Neural progenitor cell (in vitro differentiated cells): ENCODE measurements around the gene COL4A2. TPM values are rescaled to one million over a fixed set of nuclear protein-coding genes. Genes with fewer than 3 reads are reported as not detected.
"Not testable (repeated sequence)": the region's sequence is repeated elsewhere in the genome, so short reads cannot be mapped to it uniquely, and the experiment has no call there.

Source experiments
- DNase-seq: peaks from one replicate; pipeline ENCODE4 v3.0.0-alpha.2; 2016; ENCODE audit warnings: low spot score
- H2AFZ ChIP-seq: fragments of 200-600 bp; sonication (generic); replicated peaks from 2 replicates; pipeline ENCODE4 v1.6.1; 2016; ENCODE audit warnings: antibody characterized with exemption
- H3F3A ChIP-seq: fragments of 200-600 bp; sonication (generic); 2 replicates; pipeline ENCODE4 v1.6.1; 2016; ENCODE audit warnings: antibody characterized with exemption, low read depth
- H3K27ac ChIP-seq: fragments of 200-600 bp; sonication (generic); 2 replicates; pipeline ENCODE4 v1.5.1; 2016; ENCODE audit warnings: mild to moderate bottlenecking
- H3K27me3 ChIP-seq: fragments of 200-600 bp; sonication (generic); 2 replicates; pipeline ENCODE4 v1.6.1; 2016; ENCODE audit warnings: mild to moderate bottlenecking, moderate library complexity
- H3K36me3 ChIP-seq: fragments of 200-600 bp; sonication (generic); 2 replicates; pipeline ENCODE4 v1.5.1; 2016
- H3K4me1 ChIP-seq: fragments of 200-600 bp; sonication (generic); 2 replicates; pipeline ENCODE4 v1.6.1; 2016; ENCODE audit warnings: mixed run types
- H3K4me2 ChIP-seq: fragments of 200-600 bp; sonication (generic); 2 replicates; pipeline ENCODE4 v1.6.1; 2016
- H3K4me3 ChIP-seq: fragments of 200-600 bp; sonication (generic); 2 replicates; pipeline ENCODE4 v1.5.1; 2016
- H3K79me2 ChIP-seq: fragments of 200-600 bp; sonication (generic); 2 replicates; pipeline ENCODE4 v1.6.1; 2016; ENCODE audit warnings: low read depth
- H3K9ac ChIP-seq: fragments of 200-600 bp; sonication (generic); 2 replicates; pipeline ENCODE4 v1.6.1; 2016
- H3K9me3 ChIP-seq: fragments of 200-600 bp; sonication (generic); 2 replicates; pipeline ENCODE4 v1.5.1; 2016; ENCODE audit warnings: low read depth
- H4K20me1 ChIP-seq: fragments of 200-600 bp; sonication (generic); 2 replicates; pipeline ENCODE4 v1.6.1; 2016; ENCODE audit warnings: low read depth
- H3K27ac Mint-ChIP-seq: 3 replicates; pipeline ENCODE4 v1.8.0; 2021; ENCODE audit warnings: mixed read lengths
- H3K27me3 Mint-ChIP-seq: 2 replicates; pipeline ENCODE4 v1.8.0; 2022; ENCODE audit warnings: low read depth, mild to moderate bottlenecking, inconsistent platforms, moderate library complexity, mixed read lengths; ENCODE audit not compliant: insufficient read depth
- H3K36me3 Mint-ChIP-seq: 3 replicates; pipeline ENCODE4 v1.8.0; 2021; ENCODE audit warnings: mixed read lengths
- H3K4me1 Mint-ChIP-seq: 3 replicates; pipeline ENCODE4 v1.8.0; 2021; ENCODE audit warnings: mixed read lengths
- H3K4me3 Mint-ChIP-seq: 3 replicates; pipeline ENCODE4 v1.8.0; 2021; ENCODE audit warnings: mild to moderate bottlenecking, moderate library complexity, mixed read lengths
- H3K9me3 Mint-ChIP-seq: 3 replicates; pipeline ENCODE4 v1.8.0; 2020; ENCODE audit warnings: mixed read lengths
- CTCF ChIP-seq: fragments of 200-600 bp; sonication (generic); IDR thresholded peaks from 2 replicates; pipeline ENCODE4 v1.5.1; 2017; ENCODE audit warnings: antibody characterized with exemption, mild to moderate bottlenecking
- EZH2 ChIP-seq: fragments of 200-600 bp; sonication (generic); IDR thresholded peaks from 2 replicates; pipeline ENCODE4 v1.6.1; 2017; ENCODE audit warnings: antibody characterized with exemption, mild to moderate bottlenecking, moderate library complexity
- EZH2phosphoT487 ChIP-seq: fragments of 200-600 bp; sonication (generic); IDR thresholded peaks from 2 replicates; pipeline ENCODE4 v1.6.1; 2017; ENCODE audit warnings: antibody characterized with exemption
- total RNA-seq: library from RNA; depleted of rRNA; stranded (reverse); fragments of >200 nt; gene quantifications from 2 replicates; pipeline ENCODE4 v1.2.3, GENCODE V29; 2015; ENCODE audit warnings: low replicate concordance

Gene COL4A2
- total RNA-seq, 1 donor from 2014 or later = 73.6 TPM

- Histone ChIP-seq H3K27ac (no peak overlapping the region), H2AFZ (no peak overlapping the region), H3K4me3 (no peak overlapping the region), H3K4me1 (peaks cover 14% of the 10 kb centered on the region), H3K79me2 (no peaks in the 10 kb centered on the region), H3K9ac (no peak overlapping the region), H3K4me2 (no peak overlapping the region), H3F3A (peaks cover 23% of the 10 kb centered on the region), H3K36me3 (no peaks in the 10 kb centered on the region), H3K9me3 (no peaks in the 10 kb centered on the region), H4K20me1 (no peaks in the 10 kb centered on the region), H3K27me3 (no peaks in the 10 kb centered on the region)
- Mint-ChIP-seq H3K27me3 (peaks cover 2% of the 10 kb centered on the region), H3K9me3 (no peaks in the 10 kb centered on the region), H3K4me3 (no peak overlapping the region), H3K4me1 (peaks cover 24% of the 10 kb centered on the region), H3K36me3 (peaks cover 8% of the 10 kb centered on the region), H3K27ac (no peak overlapping the region)
- TF ChIP-seq EZH2phosphoT487 (no peak), EZH2 (no peak), CTCF (no peak)
- DNase-seq = no peak
These were observed 143.2 kb downstream of the COL4A2 start for GRCh38 chr13:110450016-110450900.

- Histone ChIP-seq H3K9ac (no peak overlapping the region), H3K27me3 (no peaks in the 10 kb centered on the region), H3K79me2 (no peaks in the 10 kb centered on the region), H4K20me1 (no peaks in the 10 kb centered on the region), H2AFZ (no peak overlapping the region), H3K4me1 (peaks cover 14% of the 10 kb centered on the region), H3K36me3 (no peaks in the 10 kb centered on the region), H3K27ac (no peak overlapping the region), H3K4me2 (no peak overlapping the region), H3K4me3 (no peak overlapping the region), H3F3A (peaks cover 27% of the 10 kb centered on the region), H3K9me3 (no peaks in the 10 kb centered on the region)
- Mint-ChIP-seq H3K9me3 (no peaks in the 10 kb centered on the region), H3K4me3 (no peak overlapping the region), H3K27ac (no peak overlapping the region), H3K36me3 (peaks cover 7% of the 10 kb centered on the region), H3K4me1 (peaks cover 32% of the 10 kb centered on the region), H3K27me3 (peaks cover 2% of the 10 kb centered on the region)
- DNase-seq = no peak
- TF ChIP-seq EZH2 = no peak
- no peak for TF ChIP-seq EZH2phosphoT487
- no peak for TF ChIP-seq CTCF
These were observed 144.1 kb downstream of the COL4A2 start for GRCh38 chr13:110450941-110451730.

GRCh38 chr13:110453091-110453490 is 146.0 kb downstream of the COL4A2 start:
- Histone ChIP-seq H3F3A (peaks cover 27% of the 10 kb centered on the region), H3K4me1 (peaks cover 14% of the 10 kb centered on the region)
- H3K4me3 ChIP-seq, H3K36me3 ChIP-seq, H3K9ac ChIP-seq, H3K36me3 Mint-ChIP-seq, H3K9me3 Mint-ChIP-seq, H3K27me3 Mint-ChIP-seq, H3K4me2 ChIP-seq, H3K27ac Mint-ChIP-seq, H2AFZ ChIP-seq, H3K27ac ChIP-seq, H3K9me3 ChIP-seq, H3K4me3 Mint-ChIP-seq, H3K27me3 ChIP-seq, H4K20me1 ChIP-seq, H3K79me2 ChIP-seq, DNase-seq: not testable (repeated sequence)
- H3K4me1 Mint-ChIP-seq = peaks cover 34% of the 10 kb centered on the region
